Measurements from ENCODE around the gene GIMAP6.
A peak's percentile ranks its signal among the peaks of the same experiment; 100 is the strongest.
"Not testable (repeated sequence)": the region's sequence is repeated elsewhere in the genome, so short reads cannot be mapped to it uniquely, and the experiment has no call there.

Gene GIMAP6

GRCh38 chr7:150645259-150646020 lies 13.3 kb upstream of the GIMAP6 start:
- DNase-seq (no peak), ATAC-seq (no peak)

- ATAC-seq = no peak
Observed at GRCh38 chr7:150642926-150643325, 10.7 kb upstream of the GIMAP6 start.

GRCh38 chr7:150641854-150642253 lies 9.7 kb upstream of the GIMAP6 start:
- DNase-seq (no peak), ATAC-seq (no peak)

More at GRCh38 chr7:150642926-150643325, 10.7 kb upstream of the GIMAP6 start:
- DNase-seq = no peak

GRCh38 chr7:150633926-150634325 lies 1.7 kb upstream of the GIMAP6 start:
- no peak for ATAC-seq

GRCh38 chr7:150631084-150631826 lies 930 bp downstream of the GIMAP6 start:
- ATAC-seq = peak; percentile 80

More at GRCh38 chr7:150633926-150634325, 1.7 kb upstream of the GIMAP6 start:
- no peak for DNase-seq

GRCh38 chr7:150629347-150629746 lies 2.8 kb downstream of the GIMAP6 start:
- no peak for DNase-seq

More at GRCh38 chr7:150631084-150631826, 930 bp downstream of the GIMAP6 start:
- DNase-seq = peak; percentile 48

GRCh38 chr7:150627959-150628358 lies 4.2 kb downstream of the GIMAP6 start:
- ATAC-seq (no peak), DNase-seq (no peak)

More at GRCh38 chr7:150629347-150629746, 2.8 kb downstream of the GIMAP6 start:
- no peak for ATAC-seq

- DNase-seq = no peak
- no peak for ATAC-seq
Observed at GRCh38 chr7:150626696-150627095, 5.5 kb downstream of the GIMAP6 start.

GRCh38 chr7:150621376-150621775 lies 10.8 kb downstream of the GIMAP6 start:
- peak; percentile 44 for ATAC-seq
- no peak for DNase-seq

GRCh38 chr7:150620617-150621371 lies 11.4 kb downstream of the GIMAP6 start:
- ATAC-seq (peak; percentile 45), DNase-seq (no peak)

GRCh38 chr7:150620061-150620460 lies 12.1 kb downstream of the GIMAP6 start:
- no peak for ATAC-seq
- no peak for DNase-seq

GRCh38 chr7:150615221-150615755 lies 16.9 kb downstream of the GIMAP6 start:
- not testable (repeated sequence) for ATAC-seq, DNase-seq

- not testable (repeated sequence) for DNase-seq, ATAC-seq
Observed at GRCh38 chr7:150614426-150614825, 17.8 kb downstream of the GIMAP6 start.

- no peak for DNase-seq
- ATAC-seq = no peak
Observed at GRCh38 chr7:150613880-150614279, 18.3 kb downstream of the GIMAP6 start.

- DNase-seq (no peak), ATAC-seq (no peak)
Observed at GRCh38 chr7:150612925-150613324, 19.3 kb downstream of the GIMAP6 start.

GRCh38 chr7:150610233-150610632 lies 22.0 kb downstream of the GIMAP6 start:
- ATAC-seq = no peak
- DNase-seq = no peak

- DNase-seq, ATAC-seq: not testable (repeated sequence)
Observed at GRCh38 chr7:150603600-150603999, 28.6 kb downstream of the GIMAP6 start.

GRCh38 chr7:150595361-150595760 lies 36.8 kb downstream of the GIMAP6 start:
- ATAC-seq (no peak), DNase-seq (no peak)

GRCh38 chr7:150594805-150595204 lies 37.4 kb downstream of the GIMAP6 start:
- no peak for ATAC-seq
- no peak for DNase-seq

GRCh38 chr7:150587551-150587950 lies 44.6 kb downstream of the GIMAP6 start:
- DNase-seq (no peak), ATAC-seq (no peak)

- DNase-seq (no peak), ATAC-seq (peak; percentile 81)
Observed at GRCh38 chr7:150586785-150587152, 45.4 kb downstream of the GIMAP6 start.

Measured in stimulated activated naive CD8-positive, alpha-beta T cell treated with anti-CD3 and anti-CD28 coated beads, Interleukin-15, Interleukin-2, amounts not matched to agents 100 U/mL and 50 U/mL, for 24 hours (primary cell).